Activated T-cell treated with anti-CD3 and anti-CD28 coated beads, Interleukin-2, amount 50 U/mL, for 1 hour (primary cell): ENCODE data around the gene GPR108.

ENCODE experiments used
- DNase-seq: peaks from one replicate; pipeline ENCODE4 v3.0.0-alpha.2; 2020

Gene GPR108

DNA sequence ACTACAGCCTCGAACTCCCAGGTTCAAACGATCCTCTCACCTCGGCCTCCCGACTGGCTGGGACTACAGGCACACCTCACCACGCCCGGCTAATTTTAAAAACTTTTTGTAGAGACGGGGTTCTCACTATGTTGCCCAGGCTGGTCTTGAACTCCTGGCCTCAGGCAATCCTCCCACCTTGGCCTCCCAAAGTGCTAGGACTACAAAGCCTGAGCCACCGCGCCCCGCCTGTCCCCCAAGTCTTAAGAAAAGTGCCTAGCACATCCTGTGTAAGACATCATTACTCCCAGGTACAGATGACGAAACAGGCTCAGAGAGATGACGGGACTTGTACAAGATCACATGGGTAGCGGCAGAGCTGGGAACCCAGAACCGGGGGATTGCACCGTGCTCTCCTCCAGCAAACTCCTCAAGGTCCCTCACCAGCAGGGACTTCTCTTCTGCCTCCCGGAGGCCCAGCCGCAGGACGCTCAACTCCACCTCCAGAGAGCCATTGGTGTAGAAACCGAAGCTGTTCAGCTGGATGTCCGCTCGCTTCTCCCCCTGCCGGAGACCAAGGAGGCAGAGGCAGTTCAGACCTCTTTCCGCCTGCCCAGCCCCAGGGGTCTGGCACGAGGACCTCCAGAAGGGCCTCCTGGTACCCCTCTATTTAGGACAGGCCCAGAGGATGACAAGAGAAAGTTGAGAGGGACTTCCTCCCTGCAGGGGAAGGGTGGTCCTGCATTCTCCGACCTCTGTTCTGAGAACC lies 1.0 kb downstream of the GPR108 start:
- peak; percentile 70 for DNase-seq

DNA sequence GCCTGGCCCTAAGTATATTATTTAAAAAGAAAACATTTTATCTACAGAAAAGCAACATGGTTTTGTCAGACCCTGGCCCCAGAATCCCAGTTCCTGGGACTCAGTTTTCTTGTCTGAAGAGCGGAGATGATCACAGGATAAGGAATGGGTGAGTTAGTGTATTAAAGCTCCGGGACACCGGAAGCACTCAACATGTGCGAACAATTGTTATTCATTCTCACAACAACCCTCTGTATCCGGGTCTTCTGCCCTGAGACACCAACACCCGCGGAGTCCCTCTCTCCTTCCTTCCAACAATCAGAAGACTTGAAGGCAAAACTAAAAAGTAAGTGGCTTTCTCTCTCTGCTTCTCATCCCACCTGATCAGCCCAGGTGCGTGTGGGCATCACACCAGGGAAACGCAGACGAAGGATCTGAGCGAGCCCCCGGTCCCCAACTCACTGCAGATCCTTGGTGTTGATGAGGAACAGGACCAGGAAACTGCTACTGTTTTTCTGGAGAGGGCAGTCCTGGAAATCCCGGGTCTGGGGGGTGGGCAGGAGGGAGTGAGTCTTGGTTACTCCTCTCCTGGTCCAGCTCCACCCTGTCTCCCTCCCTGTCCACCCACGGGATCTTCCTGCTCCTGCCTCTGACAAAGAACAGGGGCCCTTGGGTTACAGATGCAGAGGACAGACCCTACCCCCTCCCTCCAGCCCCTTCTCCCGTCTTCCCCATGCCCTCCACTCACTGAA lies 2.0 kb downstream of the GPR108 start:
- DNase-seq: no peak

DNA sequence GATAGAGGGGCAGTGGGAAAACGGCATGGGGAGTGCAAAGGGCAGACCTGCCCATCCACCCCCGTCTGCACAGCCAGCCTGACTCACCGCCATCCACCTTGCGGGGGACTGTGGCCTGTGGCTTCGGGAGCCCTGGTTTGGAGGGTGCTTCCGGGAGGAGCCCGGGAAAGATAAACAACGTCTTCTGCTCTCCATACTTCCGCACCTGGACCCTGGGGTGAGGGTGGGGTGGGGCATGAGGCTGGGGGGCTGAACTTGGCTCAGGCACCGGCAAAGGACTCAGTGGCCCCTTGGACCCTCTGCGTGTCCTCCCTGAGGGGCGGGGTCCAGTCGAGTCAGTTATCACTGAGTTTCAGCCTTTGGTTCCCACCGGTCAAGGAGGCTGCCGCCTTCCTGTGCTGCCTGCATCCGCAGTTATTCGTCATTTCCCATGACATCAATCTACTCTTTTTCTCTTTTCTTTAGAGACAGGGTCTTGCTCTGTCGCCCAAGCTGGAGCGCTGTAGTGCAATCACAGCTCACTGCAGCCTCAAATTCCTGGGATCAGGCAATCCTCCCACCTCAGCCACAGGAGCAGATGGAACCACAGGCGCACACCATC lies 3.2 kb downstream of the GPR108 start:
- DNase-seq: no peak

DNA sequence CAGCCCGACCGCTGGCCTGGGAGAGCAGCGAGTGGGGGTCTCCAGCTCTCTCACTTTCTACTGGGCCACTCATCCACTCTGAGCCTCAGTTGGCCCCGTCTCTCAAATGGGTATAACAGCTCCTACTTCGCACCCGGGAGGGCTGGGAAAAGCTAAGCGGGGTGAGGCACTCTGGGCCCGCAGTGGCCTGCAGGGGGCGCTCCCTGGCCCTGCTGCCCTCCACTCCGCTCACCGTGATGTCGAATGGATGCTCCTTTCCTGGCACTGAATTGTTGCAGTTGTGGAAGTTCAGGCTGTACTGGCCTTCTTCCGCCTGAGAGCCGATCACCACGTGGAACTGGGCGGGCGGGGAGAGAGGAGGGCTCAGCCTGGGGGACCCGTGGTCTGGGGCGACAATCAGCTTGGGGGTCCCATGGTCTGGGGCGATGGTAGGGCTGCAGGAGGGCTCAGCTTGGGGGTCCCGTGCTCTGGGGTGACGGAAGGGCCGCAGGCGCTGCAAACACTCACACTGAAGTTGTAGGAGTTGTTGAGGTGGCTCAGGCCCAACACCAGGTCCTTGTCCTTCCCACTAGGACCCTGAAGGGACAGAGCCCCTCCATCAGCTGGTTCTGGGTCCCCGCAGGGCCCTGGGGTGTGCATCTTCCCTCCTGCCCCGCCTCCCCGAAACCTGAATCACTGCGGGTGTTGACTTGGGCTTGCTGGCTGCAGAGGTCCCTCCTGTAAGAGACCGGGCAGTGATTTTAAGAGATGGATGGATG lies 3.9 kb downstream of the GPR108 start:
- DNase-seq: no peak

GRCh38 chr19:6732803-6733337 lies 4.5 kb downstream of the GPR108 start:
- no peak for DNase-seq

- DNase-seq: no peak
Observed at GRCh38 chr19:6731822-6732221, 5.6 kb downstream of the GPR108 start.

GRCh38 chr19:6730941-6731670 lies 6.3 kb downstream of the GPR108 start:
- no peak for DNase-seq

- no peak for DNase-seq
Observed at GRCh38 chr19:6730153-6730804, 7.1 kb downstream of the GPR108 start.

DNA sequence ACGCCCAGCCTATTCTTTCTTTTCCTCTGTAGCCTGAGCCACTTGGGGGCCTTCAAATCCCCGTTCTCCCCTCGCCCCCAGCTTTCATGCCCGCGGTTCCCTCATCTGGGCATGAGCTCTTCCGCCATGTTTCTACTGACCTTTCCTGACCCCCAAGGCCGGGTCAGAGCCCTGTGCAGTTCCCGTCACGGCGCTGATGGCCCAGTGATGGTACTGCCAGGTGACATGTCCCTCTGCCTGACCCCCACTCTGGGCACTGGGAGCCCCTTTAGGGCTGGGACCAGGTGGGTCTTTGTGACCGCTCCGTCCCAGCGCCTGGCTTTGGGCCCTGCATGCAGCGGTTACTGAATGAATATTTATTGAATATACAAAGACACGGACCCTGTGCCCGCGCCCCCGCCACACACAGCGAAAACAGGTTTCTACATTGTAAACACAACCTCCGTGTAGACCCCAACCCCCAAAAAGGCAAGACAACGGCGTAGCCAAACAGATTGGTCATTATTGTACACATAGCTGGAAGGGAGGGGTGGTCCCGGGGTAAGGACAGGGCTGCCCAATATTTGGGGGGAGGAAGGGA lies 7.7 kb downstream of the GPR108 start:
- DNase-seq: no peak

DNA sequence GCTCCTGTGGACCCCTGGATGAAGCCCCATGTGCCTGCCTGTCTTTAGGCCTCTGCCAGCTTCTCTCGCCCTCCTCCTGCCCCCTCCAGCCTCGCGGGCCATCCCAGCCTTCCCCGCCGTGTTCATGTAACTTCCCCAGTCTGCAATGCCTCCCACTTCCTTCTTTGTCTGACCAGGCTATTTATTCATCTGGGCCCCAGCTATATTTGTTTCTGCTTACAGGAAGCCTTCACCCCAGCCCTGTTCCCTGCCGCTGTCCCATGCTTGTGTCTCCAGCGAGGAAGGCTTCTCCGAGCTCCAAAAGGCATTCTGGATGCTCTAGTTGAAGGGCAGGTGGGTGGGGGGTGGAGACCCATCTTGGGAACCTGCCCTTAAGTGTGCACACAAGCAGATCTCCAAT lies 9.0 kb downstream of the GPR108 start:
- no peak for DNase-seq

GRCh38 chr19:6725513-6726231 lies 11.7 kb downstream of the GPR108 start:
- DNase-seq: no peak

- no peak for DNase-seq
Observed at GRCh38 chr19:6724631-6725492, 12.5 kb downstream of the GPR108 start.

GRCh38 chr19:6723738-6724137 lies 13.6 kb downstream of the GPR108 start:
- DNase-seq: no peak

GRCh38 chr19:6723108-6723618 lies 14.2 kb downstream of the GPR108 start:
- DNase-seq: no peak

- no peak for DNase-seq
Observed at GRCh38 chr19:6721773-6722172, 15.6 kb downstream of the GPR108 start.

DNA sequence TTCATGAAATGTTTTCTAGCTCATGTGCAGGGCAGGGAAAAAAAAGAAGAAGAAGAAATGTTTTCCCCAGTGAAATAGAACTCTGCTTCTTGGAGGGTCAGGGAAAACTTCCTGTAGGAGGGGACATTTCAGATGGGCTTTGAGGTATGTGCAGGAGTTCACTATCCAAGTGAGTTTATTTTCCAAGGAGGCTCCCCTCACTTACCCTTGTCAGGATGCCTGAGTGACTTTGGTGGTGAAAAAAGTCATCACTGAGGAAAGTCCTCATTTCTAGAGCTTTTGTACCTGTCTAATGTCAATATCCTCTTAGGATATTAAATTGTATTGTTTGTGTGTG lies 16.3 kb downstream of the GPR108 start:
- DNase-seq: no peak

GRCh38 chr19:6720369-6721137 lies 16.8 kb downstream of the GPR108 start, which contains the start of gene C3:
TSS of gene C3 (minus strand) at chr19:6720650. CDS start at chr19:6720589, 61 bp downstream.
- DNase-seq: no peak

GRCh38 chr19:6719992-6720368 lies 17.4 kb downstream of the GPR108 start:
- DNase-seq: no peak

- DNase-seq: no peak
Observed at GRCh38 chr19:6719540-6719861, 17.9 kb downstream of the GPR108 start.
